Neural progenitor cell (in vitro differentiated cells): ENCODE data around the gene CDC14A. TPM values are rescaled to one million over a fixed set of nuclear protein-coding genes. Genes with fewer than 3 reads are reported as not detected.

Experiments
- DNase-seq: peaks from one replicate; pipeline ENCODE4 v3.0.0-alpha.2; 2016; ENCODE audit warnings: low spot score
- H2AFZ ChIP-seq: fragments of 200-600 bp; sonication (generic); replicated peaks from 2 replicates; pipeline ENCODE4 v1.6.1; 2016; ENCODE audit warnings: antibody characterized with exemption
- H3F3A ChIP-seq: fragments of 200-600 bp; sonication (generic); 2 replicates; pipeline ENCODE4 v1.6.1; 2016; ENCODE audit warnings: antibody characterized with exemption, low read depth
- H3K27ac ChIP-seq: fragments of 200-600 bp; sonication (generic); 2 replicates; pipeline ENCODE4 v1.5.1; 2016; ENCODE audit warnings: mild to moderate bottlenecking
- H3K27me3 ChIP-seq: fragments of 200-600 bp; sonication (generic); 2 replicates; pipeline ENCODE4 v1.6.1; 2016; ENCODE audit warnings: mild to moderate bottlenecking, moderate library complexity
- H3K36me3 ChIP-seq: fragments of 200-600 bp; sonication (generic); 2 replicates; pipeline ENCODE4 v1.5.1; 2016
- H3K4me1 ChIP-seq: fragments of 200-600 bp; sonication (generic); 2 replicates; pipeline ENCODE4 v1.6.1; 2016; ENCODE audit warnings: mixed run types
- H3K4me2 ChIP-seq: fragments of 200-600 bp; sonication (generic); 2 replicates; pipeline ENCODE4 v1.6.1; 2016
- H3K4me3 ChIP-seq: fragments of 200-600 bp; sonication (generic); 2 replicates; pipeline ENCODE4 v1.5.1; 2016
- H3K79me2 ChIP-seq: fragments of 200-600 bp; sonication (generic); 2 replicates; pipeline ENCODE4 v1.6.1; 2016; ENCODE audit warnings: low read depth
- H3K9ac ChIP-seq: fragments of 200-600 bp; sonication (generic); 2 replicates; pipeline ENCODE4 v1.6.1; 2016
- H3K9me3 ChIP-seq: fragments of 200-600 bp; sonication (generic); 2 replicates; pipeline ENCODE4 v1.5.1; 2016; ENCODE audit warnings: low read depth
- H4K20me1 ChIP-seq: fragments of 200-600 bp; sonication (generic); 2 replicates; pipeline ENCODE4 v1.6.1; 2016; ENCODE audit warnings: low read depth
- H3K27ac Mint-ChIP-seq: 3 replicates; pipeline ENCODE4 v1.8.0; 2021; ENCODE audit warnings: mixed read lengths
- H3K27me3 Mint-ChIP-seq: 2 replicates; pipeline ENCODE4 v1.8.0; 2022; ENCODE audit warnings: low read depth, mild to moderate bottlenecking, inconsistent platforms, moderate library complexity, mixed read lengths; ENCODE audit not compliant: insufficient read depth
- H3K36me3 Mint-ChIP-seq: 3 replicates; pipeline ENCODE4 v1.8.0; 2021; ENCODE audit warnings: mixed read lengths
- H3K4me1 Mint-ChIP-seq: 3 replicates; pipeline ENCODE4 v1.8.0; 2021; ENCODE audit warnings: mixed read lengths
- H3K4me3 Mint-ChIP-seq: 3 replicates; pipeline ENCODE4 v1.8.0; 2021; ENCODE audit warnings: mild to moderate bottlenecking, moderate library complexity, mixed read lengths
- H3K9me3 Mint-ChIP-seq: 3 replicates; pipeline ENCODE4 v1.8.0; 2020; ENCODE audit warnings: mixed read lengths
- EZH2 ChIP-seq: fragments of 200-600 bp; sonication (generic); IDR thresholded peaks from 2 replicates; pipeline ENCODE4 v1.6.1; 2017; ENCODE audit warnings: antibody characterized with exemption, mild to moderate bottlenecking, moderate library complexity
- EZH2phosphoT487 ChIP-seq: fragments of 200-600 bp; sonication (generic); IDR thresholded peaks from 2 replicates; pipeline ENCODE4 v1.6.1; 2017; ENCODE audit warnings: antibody characterized with exemption
- total RNA-seq: library from RNA; depleted of rRNA; stranded (reverse); fragments of >200 nt; gene quantifications from 2 replicates; pipeline ENCODE4 v1.2.3, GENCODE V29; 2015; ENCODE audit warnings: low replicate concordance
- TF ChIP-seq, protein P1 (sequence below): fragments of 200-600 bp; sonication (generic); IDR thresholded peaks from 2 replicates; pipeline ENCODE4 v1.5.1; 2017; ENCODE audit warnings: antibody characterized with exemption, mild to moderate bottlenecking

CDC14A gene
- total RNA-seq, 1 donor from 2014 or later: 37.0 TPM

DNA sequence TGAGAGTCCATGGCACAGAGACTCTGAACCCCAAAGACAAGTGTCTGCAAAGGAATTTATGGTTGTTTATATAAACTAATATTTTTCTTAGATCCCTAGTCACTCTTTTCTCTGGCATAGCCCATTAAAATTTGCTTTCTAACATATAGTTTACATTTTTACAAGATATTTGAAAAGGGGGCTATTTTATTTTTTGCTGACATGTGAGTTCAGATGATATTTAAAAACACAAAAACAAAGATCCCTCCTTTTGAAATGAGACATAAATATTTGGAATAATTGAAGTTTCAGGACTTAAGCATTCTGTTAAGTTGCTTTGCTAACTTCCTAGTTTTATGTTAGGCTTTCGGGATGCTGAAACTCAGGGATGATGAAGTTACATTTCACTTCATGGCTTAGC is 86.1 kb downstream of the CDC14A start:
- Histone ChIP-seq H3K79me2 (no peaks in the 10 kb centered on the region), H3K9me3 (no peaks in the 10 kb centered on the region), H3F3A (no peaks in the 10 kb centered on the region), H3K4me2 (no peak overlapping the region), H3K27ac (no peak overlapping the region), H2AFZ (no peak overlapping the region), H3K9ac (no peak overlapping the region), H3K4me1 (peaks cover 5% of the 10 kb centered on the region), H4K20me1 (peaks cover 6% of the 10 kb centered on the region), H3K36me3 (no peaks in the 10 kb centered on the region), H3K4me3 (no peak overlapping the region), H3K27me3 (no peaks in the 10 kb centered on the region)
- peaks cover 11% of the 10 kb centered on the region for H3K4me1 Mint-ChIP-seq
- no peak overlapping the region for H3K4me3 Mint-ChIP-seq
- H3K36me3 Mint-ChIP-seq: peaks cover 4% of the 10 kb centered on the region
- H3K27me3 Mint-ChIP-seq: no peaks in the 10 kb centered on the region
- TF ChIP-seq EZH2phosphoT487 (no peak), EZH2 (no peak)
- TF ChIP-seq, protein P1, sequence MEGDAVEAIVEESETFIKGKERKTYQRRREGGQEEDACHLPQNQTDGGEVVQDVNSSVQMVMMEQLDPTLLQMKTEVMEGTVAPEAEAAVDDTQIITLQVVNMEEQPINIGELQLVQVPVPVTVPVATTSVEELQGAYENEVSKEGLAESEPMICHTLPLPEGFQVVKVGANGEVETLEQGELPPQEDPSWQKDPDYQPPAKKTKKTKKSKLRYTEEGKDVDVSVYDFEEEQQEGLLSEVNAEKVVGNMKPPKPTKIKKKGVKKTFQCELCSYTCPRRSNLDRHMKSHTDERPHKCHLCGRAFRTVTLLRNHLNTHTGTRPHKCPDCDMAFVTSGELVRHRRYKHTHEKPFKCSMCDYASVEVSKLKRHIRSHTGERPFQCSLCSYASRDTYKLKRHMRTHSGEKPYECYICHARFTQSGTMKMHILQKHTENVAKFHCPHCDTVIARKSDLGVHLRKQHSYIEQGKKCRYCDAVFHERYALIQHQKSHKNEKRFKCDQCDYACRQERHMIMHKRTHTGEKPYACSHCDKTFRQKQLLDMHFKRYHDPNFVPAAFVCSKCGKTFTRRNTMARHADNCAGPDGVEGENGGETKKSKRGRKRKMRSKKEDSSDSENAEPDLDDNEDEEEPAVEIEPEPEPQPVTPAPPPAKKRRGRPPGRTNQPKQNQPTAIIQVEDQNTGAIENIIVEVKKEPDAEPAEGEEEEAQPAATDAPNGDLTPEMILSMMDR: no peak
- no peak overlapping the region for H3K27ac Mint-ChIP-seq
- no peak for DNase-seq
- no peaks in the 10 kb centered on the region for H3K9me3 Mint-ChIP-seq

DNA sequence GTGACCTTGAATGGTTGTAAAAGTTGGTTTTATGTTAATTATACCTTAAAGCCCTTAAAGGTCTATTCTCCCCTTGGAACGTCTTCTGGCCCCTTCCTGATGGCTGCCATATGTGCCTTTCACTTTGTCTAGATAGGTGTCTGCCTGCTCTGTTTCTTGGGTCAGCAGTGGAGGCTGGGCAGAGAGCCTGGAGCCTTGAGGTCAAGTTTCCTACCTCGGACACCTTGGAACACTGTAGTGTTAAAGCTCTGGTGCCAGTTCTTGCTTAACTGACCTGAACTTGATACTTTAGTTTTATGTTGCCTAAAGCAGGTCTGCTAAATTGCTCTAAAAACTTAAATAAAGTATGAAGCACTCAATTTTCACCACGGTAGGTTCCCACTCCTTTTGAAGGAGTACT is 86.5 kb downstream of the CDC14A start:
- H3K79me2 ChIP-seq: no peaks in the 10 kb centered on the region
- no peak overlapping the region for H3K9ac ChIP-seq
- Mint-ChIP-seq H3K9me3 (no peaks in the 10 kb centered on the region), H3K27ac (no peak overlapping the region), H3K4me1 (peaks cover 11% of the 10 kb centered on the region), H3K4me3 (no peak overlapping the region), H3K27me3 (no peaks in the 10 kb centered on the region), H3K36me3 (peaks cover 4% of the 10 kb centered on the region)
- no peak overlapping the region for H3K27ac ChIP-seq
- H3F3A ChIP-seq: no peaks in the 10 kb centered on the region
- H3K36me3 ChIP-seq: no peaks in the 10 kb centered on the region
- no peak for DNase-seq
- no peak overlapping the region for H3K4me2 ChIP-seq
- H4K20me1 ChIP-seq: peaks cover 6% of the 10 kb centered on the region
- no peaks in the 10 kb centered on the region for H3K27me3 ChIP-seq
- TF ChIP-seq EZH2 (no peak), EZH2phosphoT487 (no peak)
- TF ChIP-seq, protein P1: no peak
- H3K4me3 ChIP-seq: no peak overlapping the region
- H3K9me3 ChIP-seq: no peaks in the 10 kb centered on the region
- H2AFZ ChIP-seq: no peak overlapping the region
- H3K4me1 ChIP-seq: peaks cover 5% of the 10 kb centered on the region

DNA sequence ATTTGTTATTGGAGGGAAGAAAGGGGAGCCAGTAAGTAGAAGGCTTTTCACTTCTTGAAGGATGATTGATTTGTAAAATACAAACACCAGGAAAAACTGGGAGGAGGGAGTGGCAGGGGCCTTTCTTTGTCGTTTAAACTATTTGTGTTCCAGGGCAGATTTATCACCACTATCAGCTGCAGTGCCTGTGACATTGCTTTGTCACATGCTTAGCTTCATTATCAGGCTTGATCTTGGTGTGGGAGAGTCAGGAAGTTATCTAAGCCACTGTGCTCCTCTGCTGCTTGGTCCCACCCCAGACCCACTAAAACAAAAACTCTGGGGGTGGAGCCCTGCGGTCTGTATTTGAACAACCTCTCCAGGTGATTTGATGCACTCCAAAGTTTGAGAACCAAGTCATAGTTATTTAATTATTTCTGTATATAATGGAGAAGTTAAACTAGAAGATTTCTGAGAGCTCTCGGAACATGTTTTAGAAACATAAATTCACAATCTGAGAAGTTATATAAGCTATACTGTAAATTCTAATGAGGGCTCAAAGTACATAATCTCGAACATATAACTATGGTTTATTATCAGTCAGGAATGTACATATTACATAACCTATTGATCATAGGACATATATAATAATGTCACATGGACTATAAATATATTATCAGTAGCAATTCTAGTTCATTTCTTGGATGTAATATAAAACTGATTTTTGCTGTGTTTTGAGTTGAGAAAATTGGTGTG is 87.9 kb downstream of the CDC14A start:
- no peaks in the 10 kb centered on the region for H3K27me3 Mint-ChIP-seq
- H2AFZ ChIP-seq: no peak overlapping the region
- H3K36me3 ChIP-seq: no peaks in the 10 kb centered on the region
- peaks cover 4% of the 10 kb centered on the region for H3K36me3 Mint-ChIP-seq
- H3K4me3 Mint-ChIP-seq: no peak overlapping the region
- H4K20me1 ChIP-seq: peaks cover 6% of the 10 kb centered on the region
- H3K4me1 Mint-ChIP-seq: peaks cover 11% of the 10 kb centered on the region
- no peaks in the 10 kb centered on the region for H3K9me3 Mint-ChIP-seq
- H3K4me3 ChIP-seq: no peak overlapping the region
- no peak overlapping the region for H3K9ac ChIP-seq
- no peaks in the 10 kb centered on the region for H3K9me3 ChIP-seq
- no peak overlapping the region for H3K27ac Mint-ChIP-seq
- no peaks in the 10 kb centered on the region for H3K79me2 ChIP-seq
- H3K4me2 ChIP-seq: no peak overlapping the region
- H3F3A ChIP-seq: no peaks in the 10 kb centered on the region
- no peak overlapping the region for H3K27ac ChIP-seq
- no peaks in the 10 kb centered on the region for H3K27me3 ChIP-seq
- no peak for TF ChIP-seq EZH2phosphoT487
- TF ChIP-seq EZH2: no peak
- TF ChIP-seq, protein P1: no peak
- H3K4me1 ChIP-seq: peaks cover 5% of the 10 kb centered on the region
- no peak for DNase-seq
